ENCODE results near the gene NKAIN4. TPM values are rescaled to one million over a fixed set of nuclear protein-coding genes. Genes with fewer than 3 reads are reported as not detected.

The NKAIN4 gene
- total and polyA plus RNA-seq, 4 donors, result 0.05 TPM; not detected in 3

DNA sequence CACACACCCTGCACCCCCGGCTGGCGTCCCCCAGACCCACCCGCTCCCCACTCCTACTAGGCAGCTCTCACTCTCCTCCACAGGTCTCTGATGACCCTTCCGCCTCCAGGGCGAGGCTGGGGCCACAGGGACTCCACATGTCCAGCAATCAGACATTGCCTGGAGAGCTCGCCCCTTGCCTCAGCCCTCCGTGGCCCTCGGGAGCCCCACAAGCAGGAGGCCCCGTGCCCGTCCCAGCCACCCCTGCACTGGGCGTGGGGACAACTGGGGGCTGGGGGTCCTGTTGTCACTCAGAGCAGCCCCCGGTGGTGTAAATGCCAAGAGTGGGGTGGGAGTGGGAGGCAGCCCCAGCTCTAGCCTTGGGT, 40.3 kb upstream of the NKAIN4 start (continued):
- TF ChIP-seq, protein P1, sequence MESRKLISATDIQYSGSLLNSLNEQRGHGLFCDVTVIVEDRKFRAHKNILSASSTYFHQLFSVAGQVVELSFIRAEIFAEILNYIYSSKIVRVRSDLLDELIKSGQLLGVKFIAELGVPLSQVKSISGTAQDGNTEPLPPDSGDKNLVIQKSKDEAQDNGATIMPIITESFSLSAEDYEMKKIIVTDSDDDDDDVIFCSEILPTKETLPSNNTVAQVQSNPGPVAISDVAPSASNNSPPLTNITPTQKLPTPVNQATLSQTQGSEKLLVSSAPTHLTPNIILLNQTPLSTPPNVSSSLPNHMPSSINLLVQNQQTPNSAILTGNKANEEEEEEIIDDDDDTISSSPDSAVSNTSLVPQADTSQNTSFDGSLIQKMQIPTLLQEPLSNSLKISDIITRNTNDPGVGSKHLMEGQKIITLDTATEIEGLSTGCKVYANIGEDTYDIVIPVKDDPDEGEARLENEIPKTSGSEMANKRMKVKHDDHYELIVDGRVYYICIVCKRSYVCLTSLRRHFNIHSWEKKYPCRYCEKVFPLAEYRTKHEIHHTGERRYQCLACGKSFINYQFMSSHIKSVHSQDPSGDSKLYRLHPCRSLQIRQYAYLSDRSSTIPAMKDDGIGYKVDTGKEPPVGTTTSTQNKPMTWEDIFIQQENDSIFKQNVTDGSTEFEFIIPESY (IDR thresholded peaks at IDR 0.05), result no peak

DNA sequence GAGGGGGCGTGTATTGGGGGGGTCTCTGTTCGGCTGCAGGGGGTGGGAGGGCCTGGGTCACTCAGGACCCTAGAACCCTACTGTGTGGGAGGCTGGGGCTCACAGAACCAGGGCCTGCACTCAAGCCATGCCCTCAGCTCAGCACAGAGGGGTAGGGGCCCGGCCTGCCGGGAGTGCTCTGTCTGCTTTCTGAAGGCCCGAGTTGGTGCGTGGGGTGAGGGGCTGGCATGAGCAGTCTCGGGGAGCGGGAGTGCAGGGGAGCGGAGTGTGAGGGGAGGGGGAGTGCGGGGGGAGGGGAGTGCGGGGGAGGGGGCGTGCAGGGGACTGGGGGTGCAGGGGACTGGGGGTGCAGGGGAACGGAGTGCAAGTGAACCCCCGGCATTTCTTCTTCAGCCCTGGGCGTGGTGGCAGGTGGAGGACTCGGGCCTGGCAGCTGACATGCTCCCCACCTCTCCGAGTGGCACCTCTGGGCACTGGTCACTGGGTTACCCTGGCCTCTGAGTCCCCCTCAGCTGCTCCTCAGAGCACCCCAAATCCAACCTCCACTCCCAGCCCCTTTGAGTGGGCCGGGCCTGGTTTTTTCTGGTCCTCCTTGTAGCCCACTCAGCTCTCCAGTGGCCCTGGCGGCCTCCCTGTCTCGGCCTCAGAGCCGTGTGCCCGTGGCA, 39.7 kb upstream of the NKAIN4 start:
- 65% methylated on average over 21 of the region's 22 CpGs for WGBS
- no peak overlapping the region for H3K27ac ChIP-seq (ENCODE audit: low read depth in 1 of 2, low read length in 2 of 2)
- peaks cover 0 to 14% (median 4%) of the 10 kb centered on the region in 4 donors for H3K27me3 ChIP-seq (ENCODE audit: control insufficient read depth in 4 of 4, insufficient read depth in 4 of 4, low read length in 3 of 4)
- H3K4me1 ChIP-seq (ENCODE audit: control insufficient read depth in 4 of 4, insufficient read depth in 4 of 4, low read length in 3 of 4), result peaks cover 4 to 5% (median 5%) of the 10 kb centered on the region in 4 donors
- TF ChIP-seq YY1 (IDR thresholded peaks at IDR 0.05), result no peak
- TF ChIP-seq FOXA1 (IDR thresholded peaks at IDR 0.05), result no peak
- no peak for TF ChIP-seq HNF4G (IDR thresholded peaks at IDR 0.05)
- H3K9me3 ChIP-seq (ENCODE audit: control insufficient read depth in 4 of 4, low read length in 3 of 4), result no peaks in the 10 kb centered on the region
- H3K9ac ChIP-seq (ENCODE audit: low read depth in 1 of 2, low read length in 2 of 2), result no peak overlapping the region
- no peak for DNase-seq (ENCODE audit: low spot score)
- no peak overlapping the region for H3K4me3 ChIP-seq (ENCODE audit: low read depth in 1 of 3, low read length in 3 of 3)
- peaks cover 0 to 2% (median 0%) of the 10 kb centered on the region in 4 donors for H3K36me3 ChIP-seq (ENCODE audit: control insufficient read depth in 4 of 4, insufficient read depth in 3 of 4, low read depth in 1 of 4, low read length in 3 of 4)

DNA sequence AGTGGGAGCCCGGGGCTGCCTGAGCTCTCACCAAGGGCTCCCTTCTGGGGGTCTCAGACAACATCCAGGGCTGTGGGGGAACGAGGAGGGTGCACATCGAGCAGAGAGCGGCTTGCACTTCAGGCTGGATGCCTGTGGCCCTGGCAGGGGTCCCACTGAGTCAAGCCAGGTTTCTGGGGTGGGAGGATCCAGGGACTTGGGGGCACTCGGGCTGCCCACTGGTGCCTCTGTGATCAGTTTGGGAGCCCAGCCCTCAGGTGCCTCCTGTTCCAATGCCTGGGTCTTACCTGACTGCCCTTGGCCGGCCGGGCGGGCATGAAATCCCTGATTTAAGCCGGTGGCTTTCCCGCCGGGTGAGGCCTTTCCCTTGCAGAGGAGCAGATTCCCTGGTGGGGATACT, 39.2 kb upstream of the NKAIN4 start:
- Histone ChIP-seq H3K27me3 (ENCODE audit: control insufficient read depth in 4 of 4, insufficient read depth in 4 of 4, low read length in 3 of 4) (peaks cover 0 to 14% (median 4%) of the 10 kb centered on the region in 4 donors), H3K4me3 (ENCODE audit: low read depth in 1 of 3, low read length in 3 of 3) (no peak overlapping the region), H3K9ac (ENCODE audit: low read depth in 1 of 2, low read length in 2 of 2) (no peak overlapping the region), H3K9me3 (ENCODE audit: control insufficient read depth in 4 of 4, low read length in 3 of 4) (no peaks in the 10 kb centered on the region), H3K4me1 (ENCODE audit: control insufficient read depth in 4 of 4, insufficient read depth in 4 of 4, low read length in 3 of 4) (peaks cover 4 to 5% (median 5%) of the 10 kb centered on the region in 4 donors), H3K27ac (ENCODE audit: low read depth in 1 of 2, low read length in 2 of 2) (no peak overlapping the region), H3K36me3 (ENCODE audit: control insufficient read depth in 4 of 4, insufficient read depth in 3 of 4, low read depth in 1 of 4, low read length in 3 of 4) (peaks cover 0 to 7% (median 2%) of the 10 kb centered on the region in 4 donors)
- no peak for DNase-seq (ENCODE audit: low spot score)
- WGBS, result 70% methylated on average over 11 of the region's 11 CpGs
- TF ChIP-seq GABPA (IDR thresholded peaks at IDR 0.05 in 1 of 2, conservative IDR thresholded peaks at IDR 0.05 in 1 of 2), result no peak
- TF ChIP-seq YY1 (IDR thresholded peaks at IDR 0.05), result no peak
- TF ChIP-seq RAD21 (IDR thresholded peaks at IDR 0.05), result no peak
- TF ChIP-seq NR2F2 (IDR thresholded peaks at IDR 0.05), result no peak
- TF ChIP-seq FOXA1 (IDR thresholded peaks at IDR 0.05), result no peak
- TF ChIP-seq JUND (IDR thresholded peaks at IDR 0.05), result no peak
- TF ChIP-seq TAF1 (conservative IDR thresholded peaks at IDR 0.05), result no peak
- TF ChIP-seq, protein P2, sequence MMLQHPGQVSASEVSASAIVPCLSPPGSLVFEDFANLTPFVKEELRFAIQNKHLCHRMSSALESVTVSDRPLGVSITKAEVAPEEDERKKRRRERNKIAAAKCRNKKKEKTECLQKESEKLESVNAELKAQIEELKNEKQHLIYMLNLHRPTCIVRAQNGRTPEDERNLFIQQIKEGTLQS (IDR thresholded peaks at IDR 0.05), result no peak
- TF ChIP-seq, protein P3, sequence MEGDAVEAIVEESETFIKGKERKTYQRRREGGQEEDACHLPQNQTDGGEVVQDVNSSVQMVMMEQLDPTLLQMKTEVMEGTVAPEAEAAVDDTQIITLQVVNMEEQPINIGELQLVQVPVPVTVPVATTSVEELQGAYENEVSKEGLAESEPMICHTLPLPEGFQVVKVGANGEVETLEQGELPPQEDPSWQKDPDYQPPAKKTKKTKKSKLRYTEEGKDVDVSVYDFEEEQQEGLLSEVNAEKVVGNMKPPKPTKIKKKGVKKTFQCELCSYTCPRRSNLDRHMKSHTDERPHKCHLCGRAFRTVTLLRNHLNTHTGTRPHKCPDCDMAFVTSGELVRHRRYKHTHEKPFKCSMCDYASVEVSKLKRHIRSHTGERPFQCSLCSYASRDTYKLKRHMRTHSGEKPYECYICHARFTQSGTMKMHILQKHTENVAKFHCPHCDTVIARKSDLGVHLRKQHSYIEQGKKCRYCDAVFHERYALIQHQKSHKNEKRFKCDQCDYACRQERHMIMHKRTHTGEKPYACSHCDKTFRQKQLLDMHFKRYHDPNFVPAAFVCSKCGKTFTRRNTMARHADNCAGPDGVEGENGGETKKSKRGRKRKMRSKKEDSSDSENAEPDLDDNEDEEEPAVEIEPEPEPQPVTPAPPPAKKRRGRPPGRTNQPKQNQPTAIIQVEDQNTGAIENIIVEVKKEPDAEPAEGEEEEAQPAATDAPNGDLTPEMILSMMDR (IDR thresholded peaks at IDR 0.05; ENCODE audit: low read depth, low read length, missing input control), result no peak
- no peak for TF ChIP-seq SP1 (IDR thresholded peaks at IDR 0.05)
- TF ChIP-seq HNF4A (conservative IDR thresholded peaks at IDR 0.05), result no peak
